ENCODE measurements around the gene PCK2. TPM values are rescaled to one million over a fixed set of nuclear protein-coding genes. Genes with fewer than 3 reads are reported as not detected.

Gene PCK2
- total RNA-seq, 1 donor from 2014 or later, result 18.7 TPM

DNA sequence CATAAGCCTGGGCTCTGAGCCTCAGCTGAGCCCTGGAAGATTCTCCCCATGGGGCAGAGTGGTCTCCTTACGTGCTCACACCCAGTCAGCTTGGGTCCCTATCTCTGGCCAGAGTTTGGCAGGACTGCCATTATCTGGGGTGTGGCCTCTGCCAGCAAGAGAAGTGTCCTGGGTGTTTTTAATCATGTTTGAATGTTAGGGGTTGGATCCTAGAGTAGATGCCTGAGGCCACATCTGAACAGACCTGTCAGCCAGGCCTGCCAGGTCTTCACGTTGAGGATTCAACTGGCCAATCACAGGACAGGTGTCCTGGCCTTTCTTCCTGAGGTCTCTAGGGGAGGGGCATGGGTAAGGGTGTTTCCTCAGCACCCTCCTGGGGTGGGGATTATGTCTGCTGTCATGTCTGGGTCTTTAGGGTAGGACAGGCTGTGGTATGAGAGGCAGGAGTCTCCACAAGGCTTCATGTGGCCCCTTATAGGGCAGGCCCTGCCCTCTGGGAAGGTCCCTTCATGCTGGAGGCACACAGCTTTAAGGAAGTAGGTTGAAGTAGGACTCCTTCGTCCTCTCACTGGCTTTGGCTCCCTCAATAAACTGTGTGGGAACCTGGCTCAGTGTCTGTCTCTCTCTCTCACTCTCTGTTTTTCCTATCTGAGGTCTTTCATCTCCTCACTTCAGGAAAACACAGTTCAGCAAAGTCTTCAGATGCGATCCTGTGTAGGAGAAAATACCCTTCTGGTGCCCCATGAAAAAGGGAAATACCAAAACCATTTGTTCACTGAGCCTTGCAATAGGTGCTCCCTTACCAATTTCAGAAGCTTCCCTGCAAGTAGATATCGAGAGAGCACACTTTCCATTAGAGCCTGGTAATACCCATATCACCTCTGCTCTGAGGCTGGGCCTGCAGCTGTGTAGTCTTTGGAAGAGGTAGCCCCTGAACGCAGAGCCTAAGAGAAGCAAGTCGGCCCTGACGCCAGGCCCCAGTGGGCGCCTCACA, 29.6 kb downstream of the PCK2 start:
- Histone ChIP-seq H3K9me3 (no peaks in the 10 kb centered on the region), H3K36me3 (peaks cover 0 to 43% of the 10 kb centered on the region in 2 donors), H3K27me3 (no peaks in the 10 kb centered on the region), H3K27ac (no peak overlapping the region), H3K4me1 (no peaks in the 10 kb centered on the region), H3K4me3 (no peak overlapping the region)
- intact Hi-C loops (cut with DNase I), result no loop called here
- TF ChIP-seq POLR2AphosphoS5 (IDR thresholded peaks at IDR 0.05; ENCODE audit: insufficient read depth in 1 of 2, low read depth in 1 of 2) (no peak), POLR2A (IDR thresholded peaks at IDR 0.05) (no peak)
- TF ChIP-seq, protein P1, sequence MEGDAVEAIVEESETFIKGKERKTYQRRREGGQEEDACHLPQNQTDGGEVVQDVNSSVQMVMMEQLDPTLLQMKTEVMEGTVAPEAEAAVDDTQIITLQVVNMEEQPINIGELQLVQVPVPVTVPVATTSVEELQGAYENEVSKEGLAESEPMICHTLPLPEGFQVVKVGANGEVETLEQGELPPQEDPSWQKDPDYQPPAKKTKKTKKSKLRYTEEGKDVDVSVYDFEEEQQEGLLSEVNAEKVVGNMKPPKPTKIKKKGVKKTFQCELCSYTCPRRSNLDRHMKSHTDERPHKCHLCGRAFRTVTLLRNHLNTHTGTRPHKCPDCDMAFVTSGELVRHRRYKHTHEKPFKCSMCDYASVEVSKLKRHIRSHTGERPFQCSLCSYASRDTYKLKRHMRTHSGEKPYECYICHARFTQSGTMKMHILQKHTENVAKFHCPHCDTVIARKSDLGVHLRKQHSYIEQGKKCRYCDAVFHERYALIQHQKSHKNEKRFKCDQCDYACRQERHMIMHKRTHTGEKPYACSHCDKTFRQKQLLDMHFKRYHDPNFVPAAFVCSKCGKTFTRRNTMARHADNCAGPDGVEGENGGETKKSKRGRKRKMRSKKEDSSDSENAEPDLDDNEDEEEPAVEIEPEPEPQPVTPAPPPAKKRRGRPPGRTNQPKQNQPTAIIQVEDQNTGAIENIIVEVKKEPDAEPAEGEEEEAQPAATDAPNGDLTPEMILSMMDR (IDR thresholded peaks at IDR 0.05), result no peak
- no peak for DNase-seq (ENCODE audit: extremely low spot score in 2 of 2)

DNA sequence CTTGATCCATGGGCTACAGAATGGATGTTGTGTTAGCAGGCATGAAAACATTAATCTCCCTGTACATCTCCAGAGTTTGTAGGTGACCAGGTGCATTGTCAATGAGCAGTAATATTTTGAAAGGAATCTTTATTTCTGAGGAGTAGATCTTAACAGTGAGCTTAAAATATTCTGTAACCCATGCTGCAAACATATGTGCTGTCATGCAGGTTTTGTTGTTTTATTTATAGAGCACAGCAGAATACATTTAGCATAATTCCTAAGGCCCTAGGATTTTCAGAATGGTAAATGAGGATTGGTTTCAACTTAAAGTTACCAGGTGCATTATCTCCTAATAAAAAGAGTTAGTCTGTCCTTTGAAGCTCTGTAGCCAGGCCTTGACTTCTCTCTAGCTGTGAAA, 32.8 kb downstream of the PCK2 start:
- no peak for DNase-seq (ENCODE audit: extremely low spot score in 2 of 2)
- Histone ChIP-seq H3K4me3 (no peak overlapping the region), H3K4me1 (no peaks in the 10 kb centered on the region), H3K27me3 (no peaks in the 10 kb centered on the region), H3K36me3 (peaks cover 0 to 18% of the 10 kb centered on the region in 2 donors), H3K9me3 (no peaks in the 10 kb centered on the region), H3K27ac (no peak overlapping the region)
- TF ChIP-seq POLR2AphosphoS5 (IDR thresholded peaks at IDR 0.05; ENCODE audit: insufficient read depth in 1 of 2, low read depth in 1 of 2) (no peak), POLR2A (IDR thresholded peaks at IDR 0.05) (no peak)
- TF ChIP-seq, protein P1 (IDR thresholded peaks at IDR 0.05), result no peak
- intact Hi-C loops (cut with DNase I), result no loop called here

DNA sequence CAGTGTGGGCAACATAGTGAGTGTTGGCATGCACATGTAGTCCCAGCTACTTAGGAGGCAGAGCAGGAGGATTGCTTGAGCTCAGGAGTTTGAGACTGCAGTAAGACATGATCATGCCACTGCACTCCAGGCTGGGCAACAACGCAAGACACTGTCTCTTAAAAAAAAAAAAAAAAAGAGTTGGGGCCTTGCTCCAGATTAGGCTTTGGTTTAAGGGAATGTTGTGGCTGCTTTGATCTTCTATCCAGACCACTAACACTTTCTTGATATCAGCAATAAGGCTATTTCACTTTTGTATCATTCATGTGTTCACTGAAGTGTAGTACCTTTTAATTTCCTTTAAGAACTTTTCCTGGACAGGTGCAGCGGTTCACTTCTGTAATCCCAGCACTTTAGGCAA, 33.6 kb downstream of the PCK2 start:
- Histone ChIP-seq H3K4me1 (no peaks in the 10 kb centered on the region), H3K36me3 (peaks cover 0 to 10% of the 10 kb centered on the region in 2 donors), H3K27me3 (no peaks in the 10 kb centered on the region), H3K9me3 (no peaks in the 10 kb centered on the region), H3K4me3 (no peak overlapping the region), H3K27ac (no peak overlapping the region)
- DNase-seq (ENCODE audit: extremely low spot score in 2 of 2), result no peak
- intact Hi-C loops (cut with DNase I), result no loop called here
- TF ChIP-seq POLR2A (IDR thresholded peaks at IDR 0.05), result no peak
- no peak for TF ChIP-seq POLR2AphosphoS5 (IDR thresholded peaks at IDR 0.05; ENCODE audit: insufficient read depth in 1 of 2, low read depth in 1 of 2)
- TF ChIP-seq, protein P1 (IDR thresholded peaks at IDR 0.05), result no peak

DNA sequence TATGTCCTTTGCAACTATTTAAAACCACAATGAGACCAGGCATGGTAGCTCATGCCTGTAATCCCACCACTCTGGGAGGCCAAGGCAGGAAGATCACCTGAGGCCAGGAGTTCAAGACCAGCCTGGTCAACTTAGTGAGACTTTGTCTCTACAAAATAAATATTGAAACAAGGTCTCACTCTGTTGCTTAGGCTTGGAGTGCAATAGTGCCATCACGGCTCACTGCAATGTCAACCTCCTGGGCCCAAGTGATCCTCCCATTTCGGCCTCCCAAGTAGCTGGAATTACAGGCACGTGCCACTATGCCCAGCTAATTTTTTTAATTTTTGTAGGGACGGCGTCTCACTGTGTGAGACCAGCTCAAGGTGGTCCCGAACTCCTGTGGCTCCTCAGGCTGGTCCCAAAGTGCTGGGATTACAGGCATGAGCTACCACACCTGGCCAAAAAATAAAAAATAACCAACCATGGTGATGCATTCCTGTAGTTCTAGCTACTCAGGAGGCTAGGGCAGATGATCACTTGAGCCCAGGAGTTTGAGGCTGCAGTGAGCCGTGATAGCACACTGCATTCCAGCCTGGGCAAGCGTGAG, 35.4 kb downstream of the PCK2 start:
- intact Hi-C loops (cut with DNase I), result no loop called here
- H3K4me1 ChIP-seq, result no peaks in the 10 kb centered on the region

More for the DNA sequence above, 35.4 kb downstream of the PCK2 start:
- DNase-seq (ENCODE audit: extremely low spot score in 2 of 2), result no peak
- Histone ChIP-seq H3K9me3 (no peaks in the 10 kb centered on the region), H3K4me3 (no peak overlapping the region), H3K27ac (no peak overlapping the region), H3K27me3 (no peaks in the 10 kb centered on the region), H3K36me3 (no peaks in the 10 kb centered on the region)
- TF ChIP-seq, protein P1 (IDR thresholded peaks at IDR 0.05), result no peak
- TF ChIP-seq POLR2A (IDR thresholded peaks at IDR 0.05) (no peak), POLR2AphosphoS5 (IDR thresholded peaks at IDR 0.05; ENCODE audit: insufficient read depth in 1 of 2, low read depth in 1 of 2) (no peak)

Data from vagina (tissue), 2 donors.